ENCODE data around the gene ABAT. TPM values are rescaled to one million over a fixed set of nuclear protein-coding genes. Genes with fewer than 3 reads are reported as not detected.
"Not testable (repeated sequence)": the region's sequence is repeated elsewhere in the genome, so short reads cannot be mapped to it uniquely, and the experiment has no call there.

Gene ABAT
- total RNA-seq, 2 experiments from 2014 or later: 5.4 to 6.0 TPM

DNA sequence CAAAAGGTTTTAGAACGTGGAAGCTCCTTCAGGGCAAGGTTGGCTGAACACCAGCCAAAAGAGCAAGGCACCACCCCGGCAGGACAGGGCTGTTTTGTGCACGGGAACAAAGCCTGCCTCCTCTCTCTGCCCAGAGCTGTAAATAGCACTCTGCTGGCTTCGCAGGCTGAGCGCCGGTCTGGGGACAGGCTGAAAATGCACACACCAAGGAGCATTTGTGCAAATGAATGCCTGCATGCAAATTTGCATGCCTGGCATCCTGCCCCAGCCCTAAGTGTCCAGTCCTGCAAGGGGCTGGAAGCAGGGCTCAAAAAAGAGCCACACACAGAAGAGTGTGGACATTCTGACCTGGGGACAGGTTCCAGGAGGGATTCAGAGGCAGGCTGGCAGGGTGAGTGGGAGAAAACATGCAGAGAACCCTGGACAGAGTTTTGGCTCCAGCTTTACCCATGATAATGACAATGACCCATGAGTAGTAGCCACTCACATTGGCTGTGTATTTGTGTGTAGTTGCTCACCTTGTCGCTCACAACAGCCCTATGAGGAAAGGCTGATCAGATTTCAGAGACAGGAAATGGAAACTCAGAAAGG, 11.7 kb downstream of the ABAT start:
- Mint-ChIP-seq H3K4me3 (no peak overlapping the region), H3K4me1 (no peaks in the 10 kb centered on the region), H3K9me3 (ENCODE audit: low read depth) (peaks cover 13% of the 10 kb centered on the region), H3K27ac (no peak overlapping the region), H3K27me3 (no peaks in the 10 kb centered on the region), H3K36me3 (ENCODE audit: low read depth) (peaks cover 21% of the 10 kb centered on the region)
- intact Hi-C loops (cut with DNase I, micrococcal nuclease): no loop called here
- no peak for DNase-seq
- POLR2A ChIA-PET: no interaction called here
- CTCF ChIA-PET: no interaction called here
- no peak for ATAC-seq

DNA sequence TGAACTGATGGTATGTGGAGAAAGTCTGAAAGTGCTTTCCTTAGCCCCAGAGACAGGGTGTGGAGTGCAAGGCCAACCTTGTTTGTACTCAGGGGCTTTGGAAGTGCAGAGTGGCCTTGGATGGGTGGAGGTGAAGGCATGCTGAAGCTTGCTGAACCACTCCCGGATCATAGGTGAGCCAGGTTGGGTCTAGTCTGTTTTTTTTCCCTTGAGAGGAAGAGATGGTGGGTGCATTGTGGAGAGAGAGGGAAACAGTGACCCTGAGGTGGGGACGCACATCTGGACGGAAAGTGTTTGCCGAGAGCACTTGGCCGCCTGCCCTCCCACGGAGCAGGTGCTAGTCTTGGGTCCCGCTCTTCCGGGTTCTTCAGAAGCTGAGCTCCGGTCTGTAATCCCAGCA, 12.5 kb downstream of the ABAT start:
- POLR2A ChIA-PET: no interaction called here
- DNase-seq (no peak), ATAC-seq (no peak)
- Mint-ChIP-seq H3K4me3 (no peak overlapping the region), H3K27me3 (no peaks in the 10 kb centered on the region), H3K4me1 (no peaks in the 10 kb centered on the region), H3K27ac (no peak overlapping the region), H3K9me3 (ENCODE audit: low read depth) (peaks cover 13% of the 10 kb centered on the region), H3K36me3 (ENCODE audit: low read depth) (peaks cover 21% of the 10 kb centered on the region)
- intact Hi-C loops (cut with DNase I, micrococcal nuclease): no loop called here
- CTCF ChIA-PET: no interaction called here

DNA sequence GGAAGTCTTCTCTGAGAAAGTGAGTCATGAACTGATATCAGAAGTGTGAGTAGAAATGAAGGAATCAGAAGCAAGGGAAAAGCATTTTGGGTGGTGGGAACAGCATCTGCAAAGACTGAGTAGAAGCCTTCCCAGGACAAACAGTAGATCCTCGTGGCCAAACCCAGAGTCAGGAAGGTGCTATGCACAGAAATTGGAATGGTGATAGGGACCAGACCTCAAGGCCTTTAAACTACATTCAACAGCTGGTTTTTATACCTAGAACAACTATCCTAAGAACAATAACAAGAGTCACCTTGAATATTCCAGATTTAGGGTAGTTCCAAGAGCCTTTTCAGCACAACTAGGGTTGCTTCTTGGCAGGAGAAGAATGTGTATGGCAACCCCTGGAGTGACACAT, 15.3 kb downstream of the ABAT start:
- Mint-ChIP-seq H3K27me3 (no peaks in the 10 kb centered on the region), H3K9me3 (ENCODE audit: low read depth) (peaks cover 13% of the 10 kb centered on the region), H3K4me3 (no peak overlapping the region), H3K4me1 (no peaks in the 10 kb centered on the region), H3K27ac (no peak overlapping the region), H3K36me3 (ENCODE audit: low read depth) (peaks cover 21% of the 10 kb centered on the region)
- DNase-seq (no peak), ATAC-seq (no peak)
- CTCF ChIA-PET: no interaction called here
- POLR2A ChIA-PET: no interaction called here
- intact Hi-C loops (cut with DNase I, micrococcal nuclease): no loop called here

DNA sequence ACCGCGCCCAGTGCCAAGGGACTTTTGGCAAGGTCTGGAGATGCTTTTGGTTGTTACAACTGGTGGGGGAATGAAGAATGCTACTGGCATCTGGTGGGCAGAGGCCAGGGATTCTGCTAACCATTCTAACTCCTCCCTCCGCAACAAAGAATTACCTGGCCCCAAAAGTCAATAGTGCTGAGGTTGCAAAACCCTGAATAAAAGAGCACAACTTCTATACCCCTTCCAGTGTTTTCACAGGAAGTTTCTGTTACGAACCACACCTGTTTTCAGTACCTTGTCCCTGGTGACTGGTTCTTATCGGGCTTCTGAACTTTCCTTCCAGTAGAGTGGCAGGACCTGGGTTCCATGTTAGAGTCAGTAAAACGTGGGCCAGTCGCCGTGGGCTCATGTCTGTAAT, 17.3 kb downstream of the ABAT start:
- ChIA-PET CTCF (no interaction called here), POLR2A (interaction anchor here (0.6 kb wide), 1 partner anchor 182 kb away, joined by 5 read pairs; no protein-coding TSS in a partner anchor)
- intact Hi-C loops (cut with DNase I, micrococcal nuclease): no loop called here
- peaks cover 21% of the 10 kb centered on the region for H3K36me3 Mint-ChIP-seq (ENCODE audit: low read depth)
- no peak overlapping the region for H3K4me3 Mint-ChIP-seq
- H3K27me3 Mint-ChIP-seq: no peaks in the 10 kb centered on the region
- DNase-seq: no peak
- no peak for ATAC-seq
- H3K27ac Mint-ChIP-seq: no peak overlapping the region
- no peaks in the 10 kb centered on the region for H3K4me1 Mint-ChIP-seq
- peaks cover 13% of the 10 kb centered on the region for H3K9me3 Mint-ChIP-seq (ENCODE audit: low read depth)

DNA sequence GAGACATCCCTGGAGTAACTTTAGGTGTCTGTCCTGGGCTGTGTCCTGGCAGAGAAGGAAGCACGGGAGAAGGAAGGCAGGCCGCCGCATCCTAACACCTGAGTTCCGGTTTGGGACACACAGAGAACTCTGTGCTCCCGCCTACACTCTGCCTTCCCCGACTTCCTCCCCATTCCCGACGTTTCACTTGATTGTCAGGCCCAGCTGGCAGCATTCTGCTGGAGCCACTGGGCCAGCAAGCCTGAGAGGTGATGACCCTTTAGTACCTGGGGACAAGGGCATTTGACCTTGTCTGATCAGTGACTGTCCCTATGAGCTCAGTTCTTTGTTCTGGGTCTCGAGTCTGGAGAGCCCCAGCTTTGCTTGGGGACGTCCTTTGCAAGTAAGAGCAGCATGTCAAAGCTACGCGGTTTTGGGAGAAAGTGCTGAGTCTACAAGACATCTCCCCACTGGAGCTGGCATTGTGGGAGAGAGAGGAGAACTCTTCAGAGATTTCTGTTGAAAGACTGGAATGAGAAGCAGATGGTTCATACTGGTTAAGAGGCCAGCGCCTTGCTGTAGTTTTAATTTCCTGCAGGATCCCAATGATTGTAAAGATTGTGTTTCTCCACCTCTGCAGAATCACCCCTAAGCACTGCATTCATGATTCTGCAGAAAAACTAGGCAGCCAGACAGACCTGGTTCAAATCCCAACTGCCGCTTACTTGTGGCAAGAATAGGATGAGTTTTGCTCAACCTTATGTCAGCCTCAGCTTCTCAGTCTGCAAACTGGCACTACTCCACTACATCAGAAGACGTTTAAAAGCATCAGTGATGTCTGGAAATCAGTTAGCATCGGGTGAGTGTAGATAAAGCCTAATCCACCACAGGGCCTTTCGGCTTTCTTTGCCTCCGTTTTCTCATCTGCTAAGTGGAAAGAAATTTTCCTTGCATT, 20.6 kb downstream of the ABAT start:
- Mint-ChIP-seq H3K27me3 (no peaks in the 10 kb centered on the region), H3K36me3 (ENCODE audit: low read depth) (peaks cover 7% of the 10 kb centered on the region), H3K27ac (no peak overlapping the region), H3K4me1 (no peaks in the 10 kb centered on the region), H3K4me3 (no peak overlapping the region), H3K9me3 (ENCODE audit: low read depth) (peaks cover 2% of the 10 kb centered on the region)
- CTCF ChIA-PET: interaction anchor here (0.6 to 1.6 kb wide), 3 partner anchors 29 to 47 kb away, joined by 3 read pairs; no protein-coding TSS in a partner anchor
- DNase-seq: no peak
- intact Hi-C loops (cut with DNase I, micrococcal nuclease): no loop called here
- POLR2A ChIA-PET: no interaction called here
- ATAC-seq: no peak

DNA sequence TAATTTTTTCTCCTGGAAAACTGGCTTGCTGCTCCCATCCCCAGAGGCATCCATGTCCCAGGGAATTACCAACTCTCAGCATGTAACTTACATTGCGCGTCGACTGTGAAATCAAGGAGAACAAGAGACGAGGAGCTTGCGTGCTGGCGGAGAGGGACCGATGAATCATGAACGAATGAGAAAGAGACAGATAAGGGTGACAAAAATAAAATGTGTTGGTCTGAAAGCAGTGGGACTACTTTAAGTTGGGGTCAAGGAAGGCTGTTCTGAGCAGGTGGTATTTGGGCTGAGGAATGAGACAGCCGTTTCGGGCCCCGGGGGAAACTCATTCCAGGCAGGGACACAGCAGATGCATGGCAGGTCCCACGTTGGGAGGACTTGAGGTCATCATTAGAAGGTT, 22.5 kb downstream of the ABAT start:
- Mint-ChIP-seq H3K9me3 (ENCODE audit: low read depth) (no peaks in the 10 kb centered on the region), H3K36me3 (ENCODE audit: low read depth) (peaks cover 1% of the 10 kb centered on the region), H3K4me1 (no peaks in the 10 kb centered on the region), H3K27ac (no peak overlapping the region), H3K4me3 (no peak overlapping the region), H3K27me3 (no peaks in the 10 kb centered on the region)
- ATAC-seq (no peak), DNase-seq (no peak)
- POLR2A ChIA-PET: no interaction called here
- CTCF ChIA-PET: no interaction called here
- intact Hi-C loops (cut with DNase I, micrococcal nuclease): no loop called here

DNA sequence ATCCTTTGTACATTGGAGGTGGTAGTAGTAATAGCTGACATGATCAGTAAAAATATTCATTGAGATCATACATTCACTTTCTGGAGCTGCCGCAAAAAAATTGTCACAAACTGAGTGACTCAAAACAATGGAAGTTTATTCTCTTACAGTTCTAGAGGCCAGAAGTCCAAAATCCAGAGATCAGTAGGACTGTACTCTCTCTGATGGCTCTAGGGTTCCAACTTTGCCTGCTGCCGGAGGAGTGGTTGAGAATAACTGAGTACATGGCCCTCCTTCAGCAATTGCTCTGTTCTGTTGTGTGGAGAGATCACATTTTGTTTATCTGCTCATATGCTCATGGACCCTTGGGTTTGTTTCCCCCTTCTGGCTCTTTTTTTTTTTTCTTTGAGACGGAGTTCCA, 23.5 kb downstream of the ABAT start:
- ATAC-seq: no peak
- no peaks in the 10 kb centered on the region for H3K27me3 Mint-ChIP-seq
- no peak for DNase-seq
- H3K27ac Mint-ChIP-seq: no peak overlapping the region
- no peaks in the 10 kb centered on the region for H3K9me3 Mint-ChIP-seq (ENCODE audit: low read depth)
- H3K36me3 Mint-ChIP-seq (ENCODE audit: low read depth): peaks cover 1% of the 10 kb centered on the region
- intact Hi-C loops (cut with DNase I, micrococcal nuclease): no loop called here
- ChIA-PET POLR2A (no interaction called here), CTCF (no interaction called here)
- no peak overlapping the region for H3K4me3 Mint-ChIP-seq
- H3K4me1 Mint-ChIP-seq: no peaks in the 10 kb centered on the region

DNA sequence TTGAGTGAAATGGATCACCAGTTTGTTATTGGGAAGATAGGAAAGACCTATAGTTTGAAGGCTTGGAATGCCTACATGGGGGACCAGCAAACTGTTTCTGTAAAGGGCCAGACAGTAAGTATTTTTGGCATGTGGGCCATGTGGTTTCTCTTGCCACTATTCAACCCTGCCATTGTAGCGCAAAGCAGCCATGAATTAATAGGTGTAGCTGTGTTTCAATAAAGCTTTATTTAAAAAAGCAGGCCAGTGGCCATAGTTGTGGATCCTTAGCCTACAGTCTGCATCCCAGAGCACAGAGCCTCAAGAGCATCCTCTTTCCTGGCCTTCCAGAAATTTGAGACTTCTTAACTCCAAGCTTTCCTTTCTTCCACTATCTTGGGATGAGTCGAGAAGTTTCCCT, 29.3 kb downstream of the ABAT start:
- H3K27me3 Mint-ChIP-seq: no peaks in the 10 kb centered on the region
- intact Hi-C loops (cut with DNase I, micrococcal nuclease): no loop called here
- no peaks in the 10 kb centered on the region for H3K9me3 Mint-ChIP-seq (ENCODE audit: low read depth)
- H3K27ac Mint-ChIP-seq: no peak overlapping the region
- CTCF ChIA-PET: interaction anchor here (0.7 kb wide), 1 partner anchor 157 kb away, joined by 3 read pairs; no protein-coding TSS in a partner anchor
- POLR2A ChIA-PET: no interaction called here
- no peak overlapping the region for H3K4me3 Mint-ChIP-seq
- peaks cover 1% of the 10 kb centered on the region for H3K36me3 Mint-ChIP-seq (ENCODE audit: low read depth)
- no peaks in the 10 kb centered on the region for H3K4me1 Mint-ChIP-seq
- DNase-seq (no peak), ATAC-seq (no peak)

DNA sequence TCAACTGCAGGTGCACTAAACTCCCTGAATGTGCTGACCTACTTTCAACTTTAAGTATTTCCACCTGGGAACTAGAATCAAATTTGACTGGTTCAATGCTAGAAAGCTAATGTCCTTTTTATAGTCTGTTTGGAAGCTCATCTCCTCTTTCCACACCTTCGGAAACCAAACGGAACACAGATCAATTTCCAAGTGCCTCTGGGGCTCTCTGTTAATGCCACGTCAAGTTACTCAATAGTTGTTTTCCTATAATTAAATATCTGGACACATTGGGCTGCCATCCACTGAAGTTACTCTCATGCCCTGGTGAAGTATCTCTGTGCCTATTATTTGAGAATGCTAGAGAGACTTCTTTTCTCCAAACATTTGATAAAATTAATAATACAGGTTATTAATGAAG, 29.7 kb downstream of the ABAT start:
- Mint-ChIP-seq H3K9me3 (ENCODE audit: low read depth) (no peaks in the 10 kb centered on the region), H3K36me3 (ENCODE audit: low read depth) (peaks cover 1% of the 10 kb centered on the region), H3K4me3 (no peak overlapping the region), H3K4me1 (no peaks in the 10 kb centered on the region), H3K27ac (no peak overlapping the region), H3K27me3 (no peaks in the 10 kb centered on the region)
- intact Hi-C loops (cut with DNase I, micrococcal nuclease): no loop called here
- POLR2A ChIA-PET: no interaction called here
- CTCF ChIA-PET: no interaction called here
- DNase-seq: no peak
- no peak for ATAC-seq

DNA sequence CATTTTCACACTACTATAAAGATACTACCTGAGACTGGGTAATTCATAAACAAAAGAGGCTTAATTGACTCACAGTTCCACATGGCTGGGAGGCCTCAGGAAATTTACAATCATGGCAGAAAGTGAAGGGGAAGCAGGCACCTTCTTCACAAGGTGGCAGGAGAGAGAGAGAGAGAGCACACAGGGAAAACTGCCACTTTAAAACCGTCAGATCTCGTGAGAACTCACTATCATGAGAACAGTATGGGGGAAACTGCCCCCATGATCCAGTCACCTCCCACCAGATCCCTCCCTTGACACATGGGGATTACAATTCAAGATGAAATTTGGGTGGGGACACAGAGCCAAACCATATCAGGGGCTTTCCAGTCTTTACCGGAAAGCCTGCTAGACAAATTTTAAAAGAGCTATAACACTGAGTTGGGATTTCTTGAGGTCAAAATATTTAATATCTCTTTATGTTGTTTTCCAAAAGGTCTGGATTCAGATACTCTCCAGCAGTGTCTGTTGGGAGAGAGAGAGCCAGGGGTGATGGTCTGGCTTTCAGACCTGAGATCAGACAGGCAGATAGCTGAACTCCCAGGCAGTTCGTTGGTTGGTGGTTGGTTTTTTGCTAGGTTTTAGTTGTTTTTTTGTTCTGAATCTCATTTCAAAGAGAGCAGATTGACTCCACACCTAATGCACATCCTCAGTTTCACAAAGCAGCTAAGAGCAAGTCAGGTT, 30.8 kb downstream of the ABAT start:
- H3K27ac Mint-ChIP-seq; DNase-seq; H3K27me3 Mint-ChIP-seq; H3K36me3 Mint-ChIP-seq (ENCODE audit: low read depth); H3K4me1 Mint-ChIP-seq; H3K4me3 Mint-ChIP-seq; intact Hi-C loops (cut with DNase I, micrococcal nuclease); H3K9me3 Mint-ChIP-seq (ENCODE audit: low read depth); ATAC-seq; POLR2A ChIA-PET: not testable (repeated sequence)
- CTCF ChIA-PET: interaction anchor here (0.6 kb wide), 1 partner anchor 22 kb away, joined by 3 read pairs; no protein-coding TSS in a partner anchor

DNA sequence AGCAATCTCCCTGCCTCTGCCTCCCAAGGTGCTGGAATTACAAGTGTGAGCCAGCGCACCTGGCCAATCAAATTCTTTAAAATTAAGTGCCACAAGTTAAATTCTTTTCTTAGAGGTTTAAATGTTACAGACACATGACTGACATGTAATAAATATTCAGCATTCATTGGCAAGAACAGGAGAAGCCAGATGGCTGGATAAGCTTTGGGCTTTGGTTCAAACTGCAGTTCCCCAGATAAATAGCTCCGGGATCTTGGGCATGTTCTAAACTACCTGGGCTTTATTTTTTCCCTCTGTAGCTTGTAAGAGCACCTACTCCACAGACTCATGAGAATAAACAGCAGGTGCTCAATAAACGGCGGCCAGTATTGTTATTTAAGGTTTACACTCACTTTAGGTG, 34.1 kb downstream of the ABAT start:
- no peaks in the 10 kb centered on the region for H3K9me3 Mint-ChIP-seq (ENCODE audit: low read depth)
- ChIA-PET CTCF (no interaction called here), POLR2A (no interaction called here)
- no peaks in the 10 kb centered on the region for H3K27me3 Mint-ChIP-seq
- ATAC-seq (no peak), DNase-seq (no peak)
- intact Hi-C loops (cut with DNase I, micrococcal nuclease): no loop called here
- no peaks in the 10 kb centered on the region for H3K36me3 Mint-ChIP-seq (ENCODE audit: low read depth)
- no peaks in the 10 kb centered on the region for H3K4me1 Mint-ChIP-seq
- H3K27ac Mint-ChIP-seq: no peak overlapping the region
- H3K4me3 Mint-ChIP-seq: no peak overlapping the region
